Left kidney (tissue), 2 donors: Measurements from ENCODE around the gene B4GALT2. TPM values are rescaled to one million over a fixed set of nuclear protein-coding genes. Genes with fewer than 3 reads are reported as not detected.

Source experiments
- DNase-seq: peaks from one replicate; pipeline ENCODE4 v3.0.0-alpha.2; 2013
- polyA plus RNA-seq: library from polyadenylated mRNA; unstranded; fragments of 120-200 nt; gene quantifications from one replicate; pipeline ENCODE4 v1.2.1, GENCODE V29; 2013; ENCODE audit not compliant: insufficient read length

The B4GALT2 gene
- polyA plus RNA-seq, 1 donor: 33.7 TPM

- no peak for DNase-seq
Measured at GRCh38 chr1:43969416-43969745, 9.6 kb upstream of the B4GALT2 start.

DNA sequence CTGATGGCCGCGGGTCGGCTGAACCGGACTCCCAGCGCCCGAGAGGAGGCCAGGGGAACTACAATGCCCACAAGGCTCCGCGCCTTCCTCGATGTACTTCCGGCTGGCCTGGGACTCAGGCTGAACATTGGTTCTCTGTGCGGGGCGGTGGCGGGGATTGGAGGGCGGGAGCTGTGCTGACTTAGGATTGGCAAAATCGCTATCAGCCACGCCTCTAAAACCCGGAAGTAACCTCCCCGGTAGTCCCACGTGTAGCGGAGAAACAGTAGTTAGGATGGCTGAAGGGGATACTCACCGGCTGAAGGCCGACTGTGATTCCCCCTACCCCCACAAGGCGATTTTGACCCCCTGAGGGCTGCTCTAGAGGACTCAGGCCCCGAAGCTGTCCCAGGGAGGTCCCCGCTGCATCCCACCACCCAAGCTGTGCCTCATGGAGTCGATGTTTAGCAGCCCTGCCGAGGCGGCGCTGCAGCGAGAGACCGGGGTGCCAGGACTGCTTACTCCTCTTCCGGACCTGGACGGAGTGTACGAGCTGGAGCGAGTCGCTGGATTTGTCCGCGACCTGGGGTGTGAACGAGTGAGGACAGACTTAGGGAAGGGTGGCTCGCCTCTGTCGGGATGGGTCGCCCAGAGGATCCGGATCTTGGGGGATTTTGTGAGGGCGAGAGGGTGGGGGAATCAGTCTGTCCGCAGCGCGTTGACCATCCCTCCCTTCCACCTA, 9.1 kb upstream of the B4GALT2 start, which contains the start of gene DPH2:
Gene DPH2 (plus strand): TSS at position 265 of the 721 bp plus-strand sequence. CDS start 166 bp downstream, at position 431.
- peak; percentile 96 for DNase-seq

- no peak for DNase-seq
Measured at GRCh38 chr1:43970502-43970901, 8.5 kb upstream of the B4GALT2 start.

GRCh38 chr1:43970911-43971310, 8.1 kb upstream of the B4GALT2 start:
- DNase-seq: no peak

DNA sequence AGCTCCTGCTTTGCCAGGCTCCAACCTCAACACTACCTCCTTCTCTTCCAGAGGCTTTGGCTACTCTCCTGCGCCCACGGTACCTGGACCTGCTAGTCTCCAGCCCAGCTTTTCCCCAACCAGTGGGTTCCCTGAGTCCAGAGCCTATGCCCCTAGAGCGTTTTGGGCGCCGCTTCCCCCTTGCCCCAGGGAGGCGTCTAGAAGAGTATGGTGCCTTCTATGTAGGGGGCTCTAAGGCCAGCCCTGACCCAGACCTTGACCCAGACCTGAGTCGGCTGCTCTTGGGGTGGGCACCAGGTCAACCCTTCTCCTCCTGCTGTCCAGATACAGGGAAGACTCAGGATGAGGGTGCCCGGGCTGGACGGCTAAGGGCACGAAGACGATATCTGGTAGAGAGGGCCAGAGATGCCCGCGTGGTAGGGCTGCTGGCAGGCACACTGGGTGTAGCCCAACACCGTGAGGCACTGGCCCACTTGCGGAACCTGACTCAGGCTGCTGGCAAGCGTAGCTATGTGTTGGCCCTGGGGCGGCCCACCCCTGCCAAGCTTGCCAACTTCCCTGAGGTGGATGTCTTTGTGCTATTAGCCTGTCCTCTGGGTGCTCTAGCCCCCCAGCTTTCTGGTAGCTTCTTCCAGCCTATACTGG, 7.6 kb upstream of the B4GALT2 start:
- no peak for DNase-seq

- no peak for DNase-seq
Measured at GRCh38 chr1:43973981-43974442, 5.0 kb upstream of the B4GALT2 start.

DNA sequence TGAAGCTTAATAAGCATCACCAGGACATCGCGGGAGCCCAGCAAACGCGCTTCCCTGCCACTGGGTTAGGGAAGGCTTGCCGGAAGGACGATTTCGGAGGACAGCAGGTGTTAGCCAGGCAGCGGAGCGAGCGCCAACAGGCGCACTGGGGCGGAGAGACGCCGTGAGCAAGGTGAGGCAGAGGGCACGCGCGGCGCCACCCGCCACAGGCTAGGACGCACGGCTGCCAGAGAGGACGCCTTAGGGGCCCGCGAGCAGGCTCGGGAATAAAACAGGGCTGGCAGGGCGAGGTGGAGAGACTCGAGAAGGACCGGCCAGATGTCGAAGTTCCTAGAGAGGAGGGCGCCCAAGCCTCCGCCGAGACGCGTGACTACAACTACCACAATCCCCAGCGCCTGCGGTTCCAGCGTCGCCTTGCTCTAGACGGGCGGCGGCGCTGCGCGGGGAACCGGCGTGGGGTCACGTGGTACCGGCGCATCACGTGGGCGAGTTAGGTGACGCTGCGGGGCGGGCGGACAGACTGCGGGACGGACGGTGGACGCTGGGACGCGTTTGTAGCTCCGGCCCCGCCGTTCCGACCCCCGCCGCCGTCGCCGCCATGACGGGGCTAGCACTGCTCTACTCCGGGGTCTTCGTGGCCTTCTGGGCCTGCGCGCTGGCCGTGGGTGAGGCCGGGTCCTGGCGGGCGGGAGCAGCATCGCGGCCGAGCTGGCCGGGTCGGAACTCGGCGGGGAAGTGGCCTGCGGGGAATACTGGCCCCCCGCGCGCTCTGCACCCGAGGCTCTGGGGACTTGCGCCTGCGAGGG, 4.4 kb upstream of the B4GALT2 start, which contains the start of gene ATP6V0B:
Gene ATP6V0B (plus strand): TSS at position 518 of the 806 bp plus-strand sequence. CDS start 81 bp downstream, at position 599.
- DNase-seq: peak; percentile 90

- no peak for DNase-seq
Measured at GRCh38 chr1:43975249-43975961, 3.6 kb upstream of the B4GALT2 start.

DNA sequence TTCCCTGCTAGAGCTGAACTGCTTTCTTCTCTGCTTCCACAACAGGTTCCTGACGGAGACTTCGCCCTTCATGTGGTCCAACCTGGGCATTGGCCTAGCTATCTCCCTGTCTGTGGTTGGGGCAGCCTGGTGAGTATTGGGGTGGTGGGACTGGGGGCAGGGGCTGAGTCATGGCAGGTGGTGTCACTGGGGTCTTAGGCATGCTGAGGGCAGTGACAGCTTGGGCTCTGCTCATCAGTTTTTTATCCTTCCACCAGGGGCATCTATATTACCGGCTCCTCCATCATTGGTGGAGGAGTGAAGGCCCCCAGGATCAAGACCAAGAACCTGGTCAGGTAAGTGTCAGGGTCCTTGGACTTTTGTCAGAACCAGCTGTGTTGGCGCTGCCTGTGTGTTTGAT, 3.0 kb upstream of the B4GALT2 start:
- DNase-seq: no peak

- DNase-seq: no peak
Measured at GRCh38 chr1:43976890-43977289, 2.1 kb upstream of the B4GALT2 start.

GRCh38 chr1:43977376-43978263, 1.4 kb upstream of the B4GALT2 start:
- no peak for DNase-seq

DNA sequence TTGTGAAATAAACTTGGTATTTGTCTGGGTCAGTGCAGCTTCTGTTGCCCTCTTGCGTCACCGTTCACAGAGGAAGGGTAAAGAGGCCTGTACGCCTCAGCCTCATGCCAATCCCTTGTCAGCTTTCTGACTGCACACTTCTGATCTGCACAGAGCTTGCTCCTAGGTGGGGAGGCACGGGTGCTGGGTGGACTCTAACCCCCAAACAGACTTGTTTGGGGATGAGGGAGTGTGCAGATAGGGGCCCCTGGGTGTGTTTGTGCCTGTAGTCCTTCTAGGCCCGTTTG, 803 bp upstream of the B4GALT2 start:
- DNase-seq: no peak

- DNase-seq: no peak
Measured at GRCh38 chr1:43979261-43979527, 184 bp downstream of the B4GALT2 start.

DNA sequence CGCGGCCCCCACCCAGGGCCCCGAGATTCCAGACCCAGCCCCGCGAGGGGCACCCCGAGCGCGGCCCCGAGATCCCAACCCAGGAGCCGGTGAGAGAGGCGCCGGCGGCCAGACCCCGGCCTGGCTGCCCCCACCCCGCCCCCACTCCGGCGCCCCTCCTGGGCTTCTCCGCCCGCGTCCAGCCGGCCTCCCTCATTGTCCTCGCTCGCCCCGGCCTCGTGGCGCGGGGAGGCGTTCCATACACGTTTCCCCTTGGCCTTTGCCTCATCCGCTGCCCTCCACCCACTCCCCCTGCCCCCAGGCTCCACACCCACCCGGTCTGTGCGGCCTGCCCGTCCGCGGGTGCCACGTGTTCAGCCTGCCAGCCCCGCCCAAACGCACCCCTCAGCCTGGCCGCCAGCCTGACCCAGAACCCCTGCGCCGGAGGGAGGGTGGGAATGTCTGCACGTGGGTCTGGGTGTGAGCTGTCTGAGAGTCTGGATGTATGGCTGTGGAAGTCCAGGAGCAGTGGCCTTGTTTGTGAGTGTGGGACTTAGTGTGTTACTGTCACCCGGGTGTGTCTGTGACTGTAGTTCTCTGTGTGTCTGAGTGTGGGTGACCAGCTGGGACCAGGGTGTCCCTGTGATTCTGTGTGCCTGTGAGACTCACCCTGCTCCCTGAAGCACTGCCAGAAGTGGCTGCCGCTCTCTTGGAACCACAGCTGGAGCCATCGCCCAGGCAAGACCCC, 681 bp downstream of the B4GALT2 start:
- no peak for DNase-seq

DNA sequence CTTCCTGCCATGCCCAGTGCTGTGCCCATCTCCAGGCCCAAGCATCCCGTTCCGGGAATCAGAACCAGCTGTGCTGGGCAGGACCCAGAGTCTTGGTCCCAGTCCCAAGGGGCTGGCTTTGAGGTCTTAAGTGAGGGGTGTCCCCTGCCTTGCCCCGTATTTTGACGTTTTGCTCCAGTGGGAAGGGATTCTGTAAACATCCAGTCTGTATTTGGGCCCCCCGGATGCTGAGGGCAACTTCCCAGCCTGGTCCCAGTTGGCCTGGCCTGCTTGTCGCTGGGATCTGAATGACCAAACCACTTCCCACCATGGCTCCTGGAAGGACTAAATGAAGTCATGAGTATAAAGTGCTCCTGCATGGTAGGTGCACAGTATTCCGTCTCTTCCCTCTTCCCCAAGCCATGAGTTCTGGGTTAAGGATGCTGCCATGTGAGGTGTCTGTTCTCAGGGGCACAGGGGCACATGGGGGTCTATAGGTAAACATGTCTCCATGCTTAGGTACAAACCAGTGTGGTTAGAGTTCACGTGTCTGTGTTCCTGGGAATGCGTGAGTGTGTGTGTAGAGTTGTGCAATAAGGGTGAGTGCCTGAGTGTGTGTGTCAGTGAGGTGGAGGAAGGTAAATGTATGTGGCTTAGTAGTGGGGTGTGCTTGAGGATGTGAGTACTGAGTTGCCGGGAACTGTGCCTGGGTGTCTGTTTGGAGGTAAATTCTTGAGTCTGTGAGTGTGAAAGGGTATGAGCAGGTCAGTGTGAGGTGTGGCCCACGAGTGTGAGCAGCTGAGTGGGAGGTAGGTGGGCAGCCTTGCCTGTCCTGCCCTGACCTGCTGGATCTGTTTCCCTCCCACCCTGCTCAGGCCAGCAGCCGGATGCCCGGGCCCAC, 1.5 kb downstream of the B4GALT2 start:
- DNase-seq: no peak

GRCh38 chr1:43981135-43981491, 2.1 kb downstream of the B4GALT2 start:
- no peak for DNase-seq

DNA sequence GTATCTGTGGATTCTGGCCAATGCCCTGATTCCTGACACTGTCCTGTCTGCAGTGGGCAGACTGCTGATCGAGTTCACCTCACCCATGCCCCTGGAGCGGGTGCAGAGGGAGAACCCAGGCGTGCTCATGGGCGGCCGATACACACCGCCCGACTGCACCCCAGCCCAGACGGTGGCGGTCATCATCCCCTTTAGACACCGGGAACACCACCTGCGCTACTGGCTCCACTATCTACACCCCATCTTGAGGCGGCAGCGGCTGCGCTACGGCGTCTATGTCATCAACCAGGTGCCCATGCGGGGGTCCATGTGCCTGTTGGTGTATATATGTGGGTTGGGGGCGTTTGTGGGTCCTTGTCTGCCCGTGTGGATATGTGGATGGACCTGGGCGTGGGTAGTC, 2.6 kb downstream of the B4GALT2 start:
- DNase-seq: no peak

GRCh38 chr1:43982241-43982640, 3.2 kb downstream of the B4GALT2 start:
- DNase-seq: no peak

- no peak for DNase-seq
Measured at GRCh38 chr1:43982808-43983207, 3.8 kb downstream of the B4GALT2 start.
